ENCODE measurements around the gene NDUFV2. TPM values are rescaled to one million over a fixed set of nuclear protein-coding genes. Genes with fewer than 3 reads are reported as not detected.
A peak's percentile ranks its signal among the peaks of the same experiment; 100 is the strongest.
"Not testable (repeated sequence)": the region's sequence is repeated elsewhere in the genome, so short reads cannot be mapped to it uniquely, and the experiment has no call there.

Gene NDUFV2
- total RNA-seq, 4 donors from 2014 or later = 251 to 386 (median 277) TPM

DNA sequence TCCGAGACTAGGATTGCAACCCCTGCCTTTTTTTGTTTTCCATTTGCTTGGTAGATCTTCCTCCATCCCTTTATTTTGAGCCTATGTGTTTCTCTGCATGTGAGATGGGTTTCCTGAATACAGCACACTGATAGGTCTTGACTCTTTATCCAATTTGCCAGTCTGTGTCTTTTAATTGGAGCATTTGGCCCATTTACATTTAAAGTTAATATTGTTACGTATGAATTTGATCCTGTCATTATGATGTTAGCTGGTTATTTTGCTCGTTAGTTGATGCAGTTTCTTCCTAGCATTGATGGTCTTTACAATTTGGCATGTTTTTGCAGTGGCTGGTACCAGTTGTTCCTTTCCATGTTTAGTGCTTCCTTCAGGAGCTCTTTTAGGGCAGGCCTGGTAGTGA, 67.0 kb downstream of the NDUFV2 start:
- ATAC-seq; H3K27ac ChIP-seq; H3K27me3 ChIP-seq; H3K9me3 ChIP-seq; H3K36me3 ChIP-seq; H3K4me3 ChIP-seq; intact Hi-C loops (cut with DNase I; ENCODE audit: low total_unique reads); DNase-seq: not testable (repeated sequence)
- H3K4me1 ChIP-seq = peaks cover 21 to 34% of the 10 kb centered on the region in 2 donors
- in situ Hi-C loops (cut with MboI; ENCODE audit: low sequenced_read_pairs in 4 of 4) = loop anchor here in 1 of 4 donors (25.0 kb wide), 1 partner anchor 507 kb away; no protein-coding TSS in a partner anchor

DNA sequence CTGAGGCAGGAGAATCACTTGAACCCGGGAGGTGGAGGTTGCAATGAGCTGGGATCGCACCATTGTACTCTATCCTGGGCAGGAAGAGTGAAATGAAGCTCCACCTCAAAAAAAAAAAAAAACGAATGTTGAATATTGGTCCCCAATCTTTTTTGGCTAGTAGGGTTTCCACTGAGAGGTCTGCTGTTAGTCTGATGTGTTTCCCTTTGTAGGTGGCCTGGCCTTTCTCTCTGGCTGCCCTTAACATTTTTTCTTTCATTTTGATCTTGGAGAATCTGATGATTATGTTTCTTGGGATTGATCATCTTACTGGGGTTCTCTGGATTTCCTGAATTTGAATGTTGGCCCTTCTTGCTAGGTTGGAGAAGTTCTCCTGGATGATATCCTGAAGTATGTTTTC, 69.4 kb downstream of the NDUFV2 start:
- H3K36me3 ChIP-seq; H3K27ac ChIP-seq; DNase-seq; intact Hi-C loops (cut with DNase I; ENCODE audit: low total_unique reads); ATAC-seq; H3K4me3 ChIP-seq; H3K9me3 ChIP-seq; H3K27me3 ChIP-seq: not testable (repeated sequence)
- H3K4me1 ChIP-seq = peaks cover 35 to 41% of the 10 kb centered on the region in 2 donors
- in situ Hi-C loops (cut with MboI; ENCODE audit: low sequenced_read_pairs in 4 of 4) = loop anchor here in 1 of 4 donors (25.0 kb wide), 1 partner anchor 510 kb away; no protein-coding TSS in a partner anchor

DNA sequence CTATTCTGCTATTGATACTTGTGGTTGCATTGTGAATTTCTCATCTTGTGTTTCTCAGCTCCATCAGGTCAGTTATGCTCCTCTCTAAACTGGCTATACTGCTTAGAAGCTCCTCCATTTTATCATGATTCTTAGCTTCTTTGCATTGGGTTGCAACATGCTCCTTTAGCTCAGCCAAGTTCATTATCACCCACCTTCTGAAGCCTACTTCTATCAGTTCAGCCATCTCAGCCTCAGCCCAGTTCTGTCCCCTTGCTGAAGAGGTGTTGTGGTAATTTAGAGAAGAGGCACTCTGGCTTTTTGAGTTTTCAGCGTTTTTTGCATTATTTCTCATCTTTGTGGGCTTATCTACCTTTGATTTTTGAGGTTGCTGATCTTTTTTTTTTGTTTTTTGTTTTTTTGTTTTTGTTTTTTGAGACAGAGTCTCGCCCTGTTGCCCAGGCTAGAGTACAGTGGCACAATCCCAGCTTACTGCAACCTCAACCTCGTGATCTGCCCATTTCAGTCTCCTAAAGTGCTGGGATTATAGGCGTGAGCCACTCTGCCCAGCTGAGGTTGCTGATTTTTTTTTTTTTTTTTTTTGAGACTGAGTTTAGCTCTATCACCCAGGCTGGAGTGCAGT, 70.1 kb downstream of the NDUFV2 start:
- Histone ChIP-seq H3K4me3 (no peak overlapping the region), H3K27ac (peak overlapping the region in 1 of 4 donors; percentile 48), H3K36me3 (no peaks in the 10 kb centered on the region), H3K27me3 (no peaks in the 10 kb centered on the region), H3K4me1 (peaks cover 42 to 48% of the 10 kb centered on the region in 2 donors), H3K9me3 (no peaks in the 10 kb centered on the region)
- intact Hi-C loops (cut with DNase I; ENCODE audit: low total_unique reads) = no loop called here
- DNase-seq (no peak), ATAC-seq (no peak)
- in situ Hi-C loops (cut with MboI; ENCODE audit: low sequenced_read_pairs in 4 of 4) = loop anchor here in 1 of 4 donors (25.0 kb wide), 1 partner anchor 510 kb away; no protein-coding TSS in a partner anchor
- TF ChIP-seq, protein P1, sequence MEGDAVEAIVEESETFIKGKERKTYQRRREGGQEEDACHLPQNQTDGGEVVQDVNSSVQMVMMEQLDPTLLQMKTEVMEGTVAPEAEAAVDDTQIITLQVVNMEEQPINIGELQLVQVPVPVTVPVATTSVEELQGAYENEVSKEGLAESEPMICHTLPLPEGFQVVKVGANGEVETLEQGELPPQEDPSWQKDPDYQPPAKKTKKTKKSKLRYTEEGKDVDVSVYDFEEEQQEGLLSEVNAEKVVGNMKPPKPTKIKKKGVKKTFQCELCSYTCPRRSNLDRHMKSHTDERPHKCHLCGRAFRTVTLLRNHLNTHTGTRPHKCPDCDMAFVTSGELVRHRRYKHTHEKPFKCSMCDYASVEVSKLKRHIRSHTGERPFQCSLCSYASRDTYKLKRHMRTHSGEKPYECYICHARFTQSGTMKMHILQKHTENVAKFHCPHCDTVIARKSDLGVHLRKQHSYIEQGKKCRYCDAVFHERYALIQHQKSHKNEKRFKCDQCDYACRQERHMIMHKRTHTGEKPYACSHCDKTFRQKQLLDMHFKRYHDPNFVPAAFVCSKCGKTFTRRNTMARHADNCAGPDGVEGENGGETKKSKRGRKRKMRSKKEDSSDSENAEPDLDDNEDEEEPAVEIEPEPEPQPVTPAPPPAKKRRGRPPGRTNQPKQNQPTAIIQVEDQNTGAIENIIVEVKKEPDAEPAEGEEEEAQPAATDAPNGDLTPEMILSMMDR (IDR thresholded peaks at IDR 0.05 in 4 of 5, conservative IDR thresholded peaks at IDR 0.05 in 1 of 5) = no peak
- TF ChIP-seq POLR2A (IDR thresholded peaks at IDR 0.05) = no peak

DNA sequence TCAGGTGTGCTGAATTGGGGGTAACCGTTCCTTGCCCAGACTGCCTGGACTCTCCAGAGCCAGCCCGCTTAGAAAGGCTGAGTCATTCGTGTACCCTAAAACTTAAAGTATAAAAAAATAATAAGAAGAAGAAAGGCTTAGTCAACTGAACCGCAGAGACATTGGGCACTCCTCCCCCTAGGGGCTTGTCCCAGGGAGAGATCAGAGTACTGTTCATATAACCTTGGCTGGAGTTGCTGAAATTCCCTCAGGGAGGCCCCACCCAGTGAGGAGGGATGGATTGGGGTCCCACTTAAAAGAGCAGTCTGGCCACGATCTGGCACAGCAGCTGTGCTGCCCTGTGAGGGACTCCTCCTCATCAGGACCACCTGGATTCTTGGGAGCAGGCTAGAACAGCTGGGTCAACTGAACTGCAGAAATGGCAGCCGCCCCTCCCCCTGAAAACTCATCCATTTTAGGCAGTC, 71.3 kb downstream of the NDUFV2 start:
- ATAC-seq = no peak
- DNase-seq = no peak
- no peak overlapping the region for H3K4me3 ChIP-seq
- H3K9me3 ChIP-seq = no peaks in the 10 kb centered on the region
- H3K27ac ChIP-seq = peak overlapping the region in 3 of 4 donors; percentile 12 to 48 (median 16)
- intact Hi-C loops (cut with DNase I; ENCODE audit: low total_unique reads) = no loop called here
- TF ChIP-seq, protein P1 (IDR thresholded peaks at IDR 0.05 in 4 of 5, conservative IDR thresholded peaks at IDR 0.05 in 1 of 5) = no peak
- TF ChIP-seq POLR2A (IDR thresholded peaks at IDR 0.05) = no peak
- H3K4me1 ChIP-seq = peaks cover 51 to 54% of the 10 kb centered on the region in 2 donors
- no peaks in the 10 kb centered on the region for H3K36me3 ChIP-seq
- H3K27me3 ChIP-seq = no peaks in the 10 kb centered on the region
- in situ Hi-C loops (cut with MboI; ENCODE audit: low sequenced_read_pairs in 4 of 4) = loop anchor here in 1 of 4 donors (25.0 kb wide), 1 partner anchor 512 kb away; no protein-coding TSS in a partner anchor

DNA sequence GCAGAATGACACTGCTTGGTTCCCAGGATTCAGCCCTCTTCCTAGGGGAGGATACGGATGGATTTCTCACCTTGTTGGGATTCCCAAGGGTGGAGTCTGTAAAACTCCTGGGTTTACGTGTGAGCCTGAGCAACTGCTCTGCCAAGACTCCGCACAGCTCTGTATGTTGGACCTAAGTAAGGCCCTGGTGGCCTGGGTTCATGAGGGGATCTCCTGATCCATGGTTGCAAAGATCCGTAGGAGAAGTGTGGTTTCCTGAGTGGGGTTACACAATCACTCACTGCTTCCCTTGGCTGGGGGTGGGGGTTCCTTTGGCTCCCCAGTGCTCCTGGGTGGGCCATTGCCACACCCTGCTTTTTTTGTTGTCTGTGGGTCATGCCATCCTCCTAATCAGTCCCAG, 71.8 kb downstream of the NDUFV2 start:
- Histone ChIP-seq H3K27me3 (no peaks in the 10 kb centered on the region), H3K27ac (peak overlapping the region in 3 of 4 donors; percentile 8 to 46 (median 12)), H3K9me3 (no peaks in the 10 kb centered on the region), H3K36me3 (no peaks in the 10 kb centered on the region), H3K4me1 (peaks cover 51 to 56% of the 10 kb centered on the region in 2 donors), H3K4me3 (no peak overlapping the region)
- intact Hi-C loops (cut with DNase I; ENCODE audit: low total_unique reads) = no loop called here
- ATAC-seq (peak in 1 of 2 donors; percentile 27), DNase-seq (no peak)
- in situ Hi-C loops (cut with MboI; ENCODE audit: low sequenced_read_pairs in 4 of 4) = loop anchor here in 1 of 4 donors (25.0 kb wide), 1 partner anchor 512 kb away; no protein-coding TSS in a partner anchor
- no peak for TF ChIP-seq POLR2A (IDR thresholded peaks at IDR 0.05)
- TF ChIP-seq, protein P1 (IDR thresholded peaks at IDR 0.05 in 4 of 5, conservative IDR thresholded peaks at IDR 0.05 in 1 of 5) = no peak
